Spinal cord (tissue), 10 donors: ENCODE measurements around the gene POLL. TPM values are rescaled to one million over a fixed set of nuclear protein-coding genes. Genes with fewer than 3 reads are reported as not detected.

Experiments
- DNase-seq, 6 donors: peaks; one replicate each; pipeline versions ENCODE4 v3.0.0 to v3.0.0-alpha.2; 2013 to 2015; ENCODE audit warnings: low spot score in 6 of 6, low read depth in 4 of 6
- H3K27ac ChIP-seq: one replicate; pipeline ENCODE4 v1.5.1; 2013; ENCODE audit warnings: low read depth, low read length, control low read depth
- H3K27me3 ChIP-seq: one replicate; pipeline ENCODE4 v1.6.1; 2013; ENCODE audit warnings: low read length; ENCODE audit not compliant: control insufficient read depth, insufficient read depth
- H3K36me3 ChIP-seq: one replicate; pipeline ENCODE4 v1.6.1; 2013; ENCODE audit warnings: low read length; ENCODE audit not compliant: control insufficient read depth, insufficient read depth
- H3K4me1 ChIP-seq: one replicate; pipeline ENCODE4 v1.6.1; 2013; ENCODE audit warnings: low read length; ENCODE audit not compliant: control insufficient read depth, insufficient read depth
- H3K4me3 ChIP-seq: one replicate; pipeline ENCODE4 v1.5.1; 2013; ENCODE audit warnings: low read depth, low read length, control low read depth
- H3K9me3 ChIP-seq: one replicate; pipeline ENCODE4 v1.6.1; 2013; ENCODE audit warnings: low read length; ENCODE audit not compliant: control insufficient read depth, insufficient read depth
- WGBS: methylation state at CpG from one replicate; pipeline ENCODE4 v1.1.5; 2013; ENCODE audit warnings: missing lambda C conversion rate; ENCODE audit not compliant: insufficient coverage; 5-methylcytosine and 5-hydroxymethylcytosine counted together
- polyA plus RNA-seq, 2 donors: library from polyadenylated mRNA; unstranded; fragments of 120-200 nt; gene quantifications; one replicate each; pipeline ENCODE4 v1.2.1, GENCODE V29; 2013; ENCODE audit not compliant: insufficient read length in 2 of 2
- total RNA-seq, 2 donors: library from RNA; depleted of rRNA in 1 of 2; stranded (reverse); fragments of 120-200 nt in 1 of 2; fragments of >200 nt in 1 of 2; gene quantifications; one replicate each; pipeline versions ENCODE4 v1.2.3 to v1.2.4, GENCODE V29; 2013 to 2014
- donor health status: healthy.

Gene POLL
- total and polyA plus RNA-seq, 4 donors, result 6.7 to 35.6 (median 20.6) TPM

- Histone ChIP-seq H3K36me3 (peaks cover 43% of the 10 kb centered on the region), H3K4me3 (no peak overlapping the region), H3K9me3 (peaks cover 7% of the 10 kb centered on the region), H3K4me1 (peaks cover 36% of the 10 kb centered on the region), H3K27ac (no peak overlapping the region), H3K27me3 (peaks cover 2% of the 10 kb centered on the region)
- no peak for DNase-seq
- 80% methylated on average over 2 of the region's 3 CpGs for WGBS
Measured at GRCh38 chr10:101575091-101575490, 13.0 kb downstream of the POLL start.

- Histone ChIP-seq H3K27ac (no peak overlapping the region), H3K4me3 (no peak overlapping the region), H3K4me1 (peaks cover 45% of the 10 kb centered on the region), H3K9me3 (peaks cover 7% of the 10 kb centered on the region), H3K36me3 (peaks cover 33% of the 10 kb centered on the region), H3K27me3 (peaks cover 12% of the 10 kb centered on the region)
- WGBS, result 50% methylated on average over 14 of the region's 25 CpGs
- peak in 1 of 6 donors; percentile 89 for DNase-seq
Measured at GRCh38 chr10:101573885-101574753, 13.9 kb downstream of the POLL start.

- Histone ChIP-seq H3K27me3 (peaks cover 17% of the 10 kb centered on the region), H3K27ac (no peak overlapping the region), H3K36me3 (peaks cover 19% of the 10 kb centered on the region), H3K9me3 (peaks cover 7% of the 10 kb centered on the region), H3K4me3 (no peak overlapping the region), H3K4me1 (peaks cover 46% of the 10 kb centered on the region)
- WGBS, result no CpG with 5 or more reads among the region's 2 CpGs
- no peak for DNase-seq
Measured at GRCh38 chr10:101572785-101573184, 15.3 kb downstream of the POLL start.

GRCh38 chr10:101572126-101572525 is 15.9 kb downstream of the POLL start:
- H3K4me3 ChIP-seq, result no peak overlapping the region
- H3K27ac ChIP-seq, result no peak overlapping the region
- DNase-seq, result no peak
- H3K4me1 ChIP-seq, result peaks cover 46% of the 10 kb centered on the region
- WGBS, result 94% methylated on average over 3 of the region's 7 CpGs
- H3K27me3 ChIP-seq, result peaks cover 24% of the 10 kb centered on the region
- H3K36me3 ChIP-seq, result peaks cover 13% of the 10 kb centered on the region
- peaks cover 7% of the 10 kb centered on the region for H3K9me3 ChIP-seq

- Histone ChIP-seq H3K27me3 (peaks cover 26% of the 10 kb centered on the region), H3K36me3 (peaks cover 9% of the 10 kb centered on the region), H3K4me1 (peaks cover 50% of the 10 kb centered on the region), H3K9me3 (peaks cover 7% of the 10 kb centered on the region), H3K27ac (no peak overlapping the region), H3K4me3 (no peak overlapping the region)
- whole genome bisulfite sequencing, result 57% methylated on average over 2 of the region's 8 CpGs
- DNase-seq, result no peak
Measured at GRCh38 chr10:101571271-101571925, 16.7 kb downstream of the POLL start.

GRCh38 chr10:101570428-101571270 is 17.4 kb downstream of the POLL start:
- peaks cover 7% of the 10 kb centered on the region for H3K9me3 ChIP-seq
- WGBS, result 6% methylated on average over 36 of the region's 37 CpGs
- peak in 1 of 6 donors; percentile 27 for DNase-seq
- peak overlapping the region; percentile 53 for H3K4me3 ChIP-seq
- no peak overlapping the region for H3K27ac ChIP-seq
- H3K4me1 ChIP-seq, result peaks cover 57% of the 10 kb centered on the region
- peaks cover 32% of the 10 kb centered on the region for H3K27me3 ChIP-seq
- H3K36me3 ChIP-seq, result peaks cover 8% of the 10 kb centered on the region

GRCh38 chr10:101569622-101570427 is 18.2 kb downstream of the POLL start:
- Histone ChIP-seq H3K36me3 (peaks cover 2% of the 10 kb centered on the region), H3K9me3 (peaks cover 7% of the 10 kb centered on the region), H3K27ac (no peak overlapping the region), H3K27me3 (peaks cover 38% of the 10 kb centered on the region), H3K4me1 (peaks cover 55% of the 10 kb centered on the region), H3K4me3 (peak overlapping the region; percentile 57)
- peak in 2 of 6 donors; percentile 89 to 92 for DNase-seq
- WGBS, result under 1% methylated on average over 50 of the region's 56 CpGs

- Histone ChIP-seq H3K27ac (no peak overlapping the region), H3K4me1 (peaks cover 53% of the 10 kb centered on the region), H3K9me3 (peaks cover 7% of the 10 kb centered on the region), H3K27me3 (peaks cover 38% of the 10 kb centered on the region), H3K4me3 (peak overlapping the region; percentile 57), H3K36me3 (no peaks in the 10 kb centered on the region)
- DNase-seq, result no peak
- 1% methylated on average over 9 of the region's 11 CpGs for WGBS
Measured at GRCh38 chr10:101569323-101569621, 18.8 kb downstream of the POLL start.
